IMR-90 (cell line): Measurements from ENCODE around the gene ABCA2.

Experiments used
- CTCF ChIP-seq: conservative IDR thresholded peaks from 2 replicates; pipeline ENCODE4 v1.5.1; 2012; ENCODE audit warnings: mild to moderate bottlenecking, low read depth, low read length, improper control_type of control experiment
- POLR2A ChIP-seq: IDR thresholded peaks from 2 replicates; pipeline ENCODE4 v1.6.1; 2012; ENCODE audit warnings: mild to moderate bottlenecking, low read depth, low read length
- RAD21 ChIP-seq: IDR thresholded peaks from 2 replicates; pipeline ENCODE4 v1.6.1; 2012; ENCODE audit warnings: low read length, improper control_type of control experiment
- RFX5 ChIP-seq: IDR thresholded peaks from 2 replicates; pipeline ENCODE4 v1.8.0; 2012; ENCODE audit warnings: low read depth, mild to moderate bottlenecking, low read length, moderate library complexity
- USF2 ChIP-seq: fragments of 150-350 bp; IDR thresholded peaks from 2 replicates; pipeline ENCODE4 v1.6.1; 2017; ENCODE audit warnings: mild to moderate bottlenecking, antibody characterized with exemption, low read length, low read depth

- TF ChIP-seq RFX5 (no peak), POLR2A (no peak), USF2 (no peak), CTCF (no peak), RAD21 (no peak)
These were observed 20.2 kb downstream of the ABCA2 start for GRCh38 chr9:137007816-137008270.
